Tibial nerve (tissue), 4 donors: ENCODE measurements around the gene VMP1. TPM values are rescaled to one million over a fixed set of nuclear protein-coding genes. Genes with fewer than 3 reads are reported as not detected.

Experiments used
- DNase-seq, 2 donors: peaks; one replicate each; pipeline ENCODE4 v3.0.0-alpha.2; 2019; ENCODE audit warnings: low spot score in 2 of 2
- H3K27ac ChIP-seq, 4 donors: fragments of 200-600 bp; sonication (generic) in 3 of 4; one replicate each; pipeline ENCODE4 v1.5.1; 2017 to 2019; ENCODE audit warnings: mild to moderate bottlenecking in 1 of 4
- H3K27me3 ChIP-seq, 2 donors: fragments of 200-600 bp; sonication (generic) in 1 of 2; one replicate each; pipeline versions ENCODE4 v1.5.1 to v1.6.0; 2017 to 2019
- H3K36me3 ChIP-seq, 3 donors: fragments of 200-600 bp; sonication (generic); one replicate each; pipeline ENCODE4 v1.5.1; 2018 to 2019
- H3K4me1 ChIP-seq, 4 donors: fragments of 200-600 bp; sonication (generic) in 3 of 4; one replicate each; pipeline ENCODE4 v1.5.1; 2017 to 2019
- H3K4me3 ChIP-seq, 4 donors: fragments of 200-600 bp; sonication (generic) in 3 of 4; one replicate each; pipeline ENCODE4 v1.5.1; 2017 to 2019; ENCODE audit warnings: mild to moderate bottlenecking in 1 of 4, moderate library complexity in 1 of 4
- H3K9me3 ChIP-seq, 4 donors: fragments of 200-600 bp; sonication (generic) in 3 of 4; one replicate each; pipeline ENCODE4 v1.5.1; 2017 to 2019
- EP300 ChIP-seq, 2 donors: sonication (generic); formaldehyde crosslinking; IDR thresholded peaks; one replicate each; pipeline ENCODE4 v1.6.1; 2017; ENCODE audit warnings: antibody characterized with exemption in 2 of 2, mild to moderate bottlenecking in 1 of 2
- POLR2A ChIP-seq, 2 donors: fragments of 450-650 bp; IDR thresholded peaks; one replicate each; pipeline ENCODE4 v1.6.1; 2017; ENCODE audit warnings: antibody characterized with exemption in 2 of 2, mild to moderate bottlenecking in 2 of 2, moderate library complexity in 2 of 2
- WGBS, 2 donors: methylation state at CpG; one replicate each; pipeline ENCODE4 v1.1.5; 2018; 5-methylcytosine and 5-hydroxymethylcytosine counted together
- total RNA-seq, 4 donors: library from RNA; depleted of rRNA; stranded (reverse); fragments of >200 nt; gene quantifications; one replicate each; pipeline ENCODE4 v1.1.0, GENCODE V29; 2016
- TF ChIP-seq, protein P1 (sequence below), 5 experiments: fragments of 200-600 bp in 3 of 5; fragments of 450-650 bp in 2 of 5; sonication (generic) in 3 of 5; IDR thresholded peaks; one replicate each; pipeline ENCODE4 v1.5.1; 2016 to 2019; ENCODE audit warnings: antibody characterized with exemption in 5 of 5, mild to moderate bottlenecking in 3 of 5, moderate library complexity in 2 of 5

VMP1 gene
- total RNA-seq, 4 donors from 2014 or later: 113 to 427 (median 203) TPM

DNA sequence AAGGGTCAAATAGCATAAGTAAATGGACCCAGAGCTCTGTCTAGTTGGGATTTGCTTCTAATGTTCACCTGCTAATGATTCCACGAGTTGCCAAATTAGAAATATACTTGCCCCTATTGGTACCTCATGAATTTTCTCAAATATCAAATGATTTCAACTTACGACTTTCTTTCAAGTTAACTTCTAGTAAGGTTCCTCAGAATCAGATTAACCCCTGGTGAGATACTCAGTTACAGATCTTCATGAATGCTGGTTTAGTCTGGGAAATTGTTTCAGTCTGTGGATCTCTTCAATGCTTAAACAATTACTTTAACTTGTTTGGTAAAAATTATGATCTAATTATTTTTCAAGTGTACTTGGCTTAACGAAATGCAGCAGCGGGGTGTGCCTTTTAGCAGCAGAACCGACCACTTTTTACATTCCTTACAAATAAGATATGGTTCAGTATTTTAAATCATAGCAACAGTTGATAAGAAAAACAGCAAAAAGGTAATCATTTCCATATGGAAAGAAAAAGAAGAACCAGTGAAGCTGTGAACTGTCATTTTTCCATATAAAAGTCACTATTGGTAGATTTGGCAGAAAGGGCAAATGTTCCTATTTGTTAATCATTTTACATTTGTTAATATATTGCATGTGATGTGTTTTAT lies 150.8 kb downstream of the VMP1 start:
- Histone ChIP-seq H3K4me1 (peaks cover 0 to 22% (median 4%) of the 10 kb centered on the region in 4 donors), H3K36me3 (peaks cover 2 to 21% (median 5%) of the 10 kb centered on the region in 3 donors), H3K27me3 (no peaks in the 10 kb centered on the region), H3K4me3 (no peak overlapping the region), H3K27ac (peak overlapping the region in 2 of 4 donors; percentile 40 to 80), H3K9me3 (peaks cover 0 to 5% (median 0%) of the 10 kb centered on the region in 4 donors)
- 68 to 72% methylated on average over 5 of the region's 5 CpGs for WGBS, 2 donors
- no peak for DNase-seq
- TF ChIP-seq POLR2A (IDR thresholded peaks at IDR 0.05): no peak
- TF ChIP-seq, protein P1, sequence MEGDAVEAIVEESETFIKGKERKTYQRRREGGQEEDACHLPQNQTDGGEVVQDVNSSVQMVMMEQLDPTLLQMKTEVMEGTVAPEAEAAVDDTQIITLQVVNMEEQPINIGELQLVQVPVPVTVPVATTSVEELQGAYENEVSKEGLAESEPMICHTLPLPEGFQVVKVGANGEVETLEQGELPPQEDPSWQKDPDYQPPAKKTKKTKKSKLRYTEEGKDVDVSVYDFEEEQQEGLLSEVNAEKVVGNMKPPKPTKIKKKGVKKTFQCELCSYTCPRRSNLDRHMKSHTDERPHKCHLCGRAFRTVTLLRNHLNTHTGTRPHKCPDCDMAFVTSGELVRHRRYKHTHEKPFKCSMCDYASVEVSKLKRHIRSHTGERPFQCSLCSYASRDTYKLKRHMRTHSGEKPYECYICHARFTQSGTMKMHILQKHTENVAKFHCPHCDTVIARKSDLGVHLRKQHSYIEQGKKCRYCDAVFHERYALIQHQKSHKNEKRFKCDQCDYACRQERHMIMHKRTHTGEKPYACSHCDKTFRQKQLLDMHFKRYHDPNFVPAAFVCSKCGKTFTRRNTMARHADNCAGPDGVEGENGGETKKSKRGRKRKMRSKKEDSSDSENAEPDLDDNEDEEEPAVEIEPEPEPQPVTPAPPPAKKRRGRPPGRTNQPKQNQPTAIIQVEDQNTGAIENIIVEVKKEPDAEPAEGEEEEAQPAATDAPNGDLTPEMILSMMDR (IDR thresholded peaks at IDR 0.05): no peak
- no peak for TF ChIP-seq EP300 (IDR thresholded peaks at IDR 0.05)

DNA sequence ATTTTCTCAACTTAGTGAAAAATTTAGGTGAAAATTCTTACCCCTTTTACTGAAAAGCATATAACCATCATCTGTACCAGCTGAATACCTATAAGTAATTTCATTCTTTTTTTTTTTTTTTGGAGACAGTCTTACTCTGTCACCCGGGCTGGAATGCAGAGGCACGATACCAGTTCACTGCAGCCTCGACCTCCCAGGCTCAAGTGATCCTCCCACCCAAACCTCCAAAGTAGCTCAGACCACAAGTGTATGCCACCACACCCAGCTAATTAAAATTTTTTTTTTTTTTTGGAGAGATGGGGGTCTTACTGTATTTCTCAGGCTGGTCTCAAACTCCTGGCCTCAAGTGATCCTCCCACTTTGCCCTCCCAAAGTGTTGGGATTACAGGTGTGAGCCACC lies 151.5 kb downstream of the VMP1 start:
- no peak overlapping the region for H3K4me3 ChIP-seq
- peak overlapping the region in 2 of 4 donors; percentile 73 to 80 for H3K27ac ChIP-seq
- DNase-seq: no peak
- TF ChIP-seq POLR2A (IDR thresholded peaks at IDR 0.05) (no peak), EP300 (IDR thresholded peaks at IDR 0.05) (no peak)
- TF ChIP-seq, protein P1 (IDR thresholded peaks at IDR 0.05): no peak
- WGBS, 2 donors: 54 to 57% methylated on average over 3 of the region's 3 CpGs
- H3K36me3 ChIP-seq: peaks cover 2 to 27% (median 6%) of the 10 kb centered on the region in 3 donors
- H3K27me3 ChIP-seq: no peaks in the 10 kb centered on the region
- peaks cover 0 to 5% (median 0%) of the 10 kb centered on the region in 4 donors for H3K9me3 ChIP-seq
- peaks cover 0 to 18% (median 0%) of the 10 kb centered on the region in 4 donors for H3K4me1 ChIP-seq

DNA sequence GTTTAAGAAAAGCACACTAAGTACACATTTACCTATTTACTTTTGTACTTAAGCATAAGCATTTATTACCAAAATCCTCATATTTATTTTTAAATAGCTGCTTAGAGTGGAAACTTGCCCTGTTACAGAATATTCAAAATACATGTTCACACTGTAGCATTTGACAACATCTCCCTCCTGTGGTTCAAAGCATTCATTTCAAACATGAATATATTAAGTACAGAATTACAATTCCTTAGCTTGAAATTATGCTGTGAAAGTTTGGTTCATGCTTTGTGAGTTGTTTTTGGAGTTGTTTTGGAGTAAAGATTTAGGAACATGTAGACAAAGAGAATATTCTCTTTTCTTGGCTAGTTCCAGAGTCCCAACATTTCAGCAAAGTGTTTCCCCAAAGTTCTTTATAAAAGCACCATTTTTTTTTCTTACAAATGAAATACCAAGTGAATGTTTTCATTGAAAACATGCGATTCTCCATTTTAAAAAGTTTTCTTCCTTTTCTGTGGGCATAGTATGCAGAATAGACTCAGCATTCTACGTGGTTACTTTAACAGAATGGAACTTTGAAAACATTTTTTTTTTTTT lies 152.1 kb downstream of the VMP1 start:
- Histone ChIP-seq H3K9me3 (peaks cover 0 to 5% (median 0%) of the 10 kb centered on the region in 4 donors), H3K27ac (peak overlapping the region in 2 of 4 donors; percentile 73 to 80), H3K4me3 (no peak overlapping the region), H3K36me3 (peaks cover 2 to 31% (median 6%) of the 10 kb centered on the region in 3 donors), H3K4me1 (peaks cover 0 to 18% (median 0%) of the 10 kb centered on the region in 4 donors), H3K27me3 (no peaks in the 10 kb centered on the region)
- TF ChIP-seq POLR2A (IDR thresholded peaks at IDR 0.05): no peak
- peak; percentile 34 to 62 for TF ChIP-seq EP300 (IDR thresholded peaks at IDR 0.05)
- TF ChIP-seq, protein P1 (IDR thresholded peaks at IDR 0.05): peak; percentile 42 to 81 (median 58)
- DNase-seq: no peak
- 36 to 48% methylated on average over 2 of the region's 2 CpGs for WGBS, 2 donors

DNA sequence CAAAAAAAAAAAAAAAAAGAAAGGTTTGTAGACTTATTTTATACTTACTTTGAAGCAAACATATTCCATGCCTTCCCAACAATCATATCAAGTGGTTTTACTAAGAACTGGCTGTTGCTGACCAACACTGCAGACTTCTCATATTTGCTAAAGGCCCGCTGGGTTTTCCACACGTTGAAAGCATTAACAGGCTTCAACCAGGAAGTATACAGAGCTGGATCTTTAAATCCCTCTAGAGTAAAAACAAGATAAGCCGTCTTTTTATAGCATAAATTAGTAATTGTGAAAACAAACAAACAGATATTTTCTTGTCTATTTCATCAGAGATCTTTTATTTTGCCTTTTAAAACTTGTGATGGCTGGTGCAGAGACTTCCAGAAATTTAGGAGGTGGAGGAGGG lies 156.2 kb downstream of the VMP1 start:
- TF ChIP-seq POLR2A (IDR thresholded peaks at IDR 0.05) (no peak), EP300 (IDR thresholded peaks at IDR 0.05) (no peak)

DNA sequence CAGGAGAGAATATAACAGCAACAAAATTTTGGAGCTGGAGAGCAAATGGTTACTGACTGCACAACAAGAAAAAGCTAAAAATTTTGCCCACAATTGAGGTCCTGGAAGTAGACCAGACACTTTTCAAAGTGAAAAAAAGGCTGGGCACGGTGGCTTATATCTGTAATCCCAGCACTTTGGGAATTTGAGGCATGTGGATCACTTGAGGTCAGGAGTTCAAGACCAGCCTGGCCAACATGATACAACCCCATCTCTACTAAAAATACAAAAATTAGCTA lies 162.4 kb downstream of the VMP1 start:
- TF ChIP-seq POLR2A (IDR thresholded peaks at IDR 0.05) (no peak), EP300 (IDR thresholded peaks at IDR 0.05) (no peak)
- TF ChIP-seq, protein P1 (IDR thresholded peaks at IDR 0.05): no peak
- no peak for DNase-seq
- H3K36me3 ChIP-seq: peaks cover 0 to 51% (median 4%) of the 10 kb centered on the region in 3 donors
- H3K9me3 ChIP-seq: no peaks in the 10 kb centered on the region
- peak overlapping the region in 1 of 4 donors; percentile 13 for H3K27ac ChIP-seq
- WGBS, 2 donors: 21 to 24% methylated on average over 1 of the region's 1 CpG
- no peaks in the 10 kb centered on the region for H3K4me1 ChIP-seq
- no peaks in the 10 kb centered on the region for H3K27me3 ChIP-seq
- no peak overlapping the region for H3K4me3 ChIP-seq

More for the DNA sequence above, 156.2 kb downstream of the VMP1 start:
- no peak for DNase-seq
- Histone ChIP-seq H3K9me3 (peaks cover 0 to 5% (median 0%) of the 10 kb centered on the region in 4 donors), H3K27me3 (no peaks in the 10 kb centered on the region), H3K4me3 (no peak overlapping the region), H3K36me3 (peaks cover 2 to 41% (median 6%) of the 10 kb centered on the region in 3 donors), H3K27ac (no peak overlapping the region), H3K4me1 (peaks cover 0 to 8% (median 0%) of the 10 kb centered on the region in 4 donors)
- 70 to 71% methylated on average over 3 of the region's 3 CpGs for WGBS, 2 donors
